ENCODE data around the gene SAMD4A. TPM values are rescaled to one million over a fixed set of nuclear protein-coding genes. Genes with fewer than 3 reads are reported as not detected.
A peak's percentile ranks its signal among the peaks of the same experiment; 100 is the strongest.

SAMD4A gene
- total RNA-seq, 4 donors from 2014 or later = 2.9 to 19.5 (median 3.9) TPM

DNA sequence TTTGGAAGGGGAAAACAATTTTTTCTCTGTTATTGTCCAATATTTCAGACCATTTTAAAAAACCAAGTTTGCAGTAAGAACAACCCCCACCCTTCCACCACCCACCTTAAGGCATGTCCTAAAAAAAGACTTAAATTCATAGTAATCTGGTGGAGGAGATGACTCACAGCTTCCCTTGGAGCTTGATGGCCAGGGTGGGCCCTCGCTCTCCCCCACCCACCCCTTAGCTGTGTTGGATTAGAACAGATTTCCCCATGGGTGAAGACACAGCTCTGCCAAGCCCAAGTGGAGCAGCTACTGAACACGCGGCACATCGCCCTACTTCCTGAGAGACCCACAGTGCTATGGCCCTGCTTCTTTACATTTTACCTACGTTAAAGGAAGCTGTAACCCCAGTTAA lies 195.4 kb downstream of the SAMD4A start:
- peaks cover 0 to 33% (median 0%) of the 10 kb centered on the region in 3 donors for H3K36me3 ChIP-seq
- intact Hi-C loops (cut with DNase I) = no loop called here
- DNase-seq = no peak
- no peak overlapping the region for H3K4me3 ChIP-seq
- no peaks in the 10 kb centered on the region for H3K9me3 ChIP-seq
- peaks cover 0 to 15% (median 9%) of the 10 kb centered on the region in 3 donors for H3K4me1 ChIP-seq
- WGBS, 2 donors = 73 to 86% methylated on average over 5 of the region's 5 CpGs
- TF ChIP-seq CTCF (IDR thresholded peaks at IDR 0.05) = no peak
- TF ChIP-seq POLR2A (IDR thresholded peaks at IDR 0.05) = no peak
- no peak overlapping the region for H3K27ac ChIP-seq
- H3K27me3 ChIP-seq = no peaks in the 10 kb centered on the region

GRCh38 chr14:54763761-54764160 lies 196.8 kb downstream of the SAMD4A start:
- WGBS, 2 donors = 88 to 92% methylated on average over 11 of the region's 12 CpGs
- no peaks in the 10 kb centered on the region for H3K27me3 ChIP-seq
- intact Hi-C loops (cut with DNase I) = no loop called here

DNA sequence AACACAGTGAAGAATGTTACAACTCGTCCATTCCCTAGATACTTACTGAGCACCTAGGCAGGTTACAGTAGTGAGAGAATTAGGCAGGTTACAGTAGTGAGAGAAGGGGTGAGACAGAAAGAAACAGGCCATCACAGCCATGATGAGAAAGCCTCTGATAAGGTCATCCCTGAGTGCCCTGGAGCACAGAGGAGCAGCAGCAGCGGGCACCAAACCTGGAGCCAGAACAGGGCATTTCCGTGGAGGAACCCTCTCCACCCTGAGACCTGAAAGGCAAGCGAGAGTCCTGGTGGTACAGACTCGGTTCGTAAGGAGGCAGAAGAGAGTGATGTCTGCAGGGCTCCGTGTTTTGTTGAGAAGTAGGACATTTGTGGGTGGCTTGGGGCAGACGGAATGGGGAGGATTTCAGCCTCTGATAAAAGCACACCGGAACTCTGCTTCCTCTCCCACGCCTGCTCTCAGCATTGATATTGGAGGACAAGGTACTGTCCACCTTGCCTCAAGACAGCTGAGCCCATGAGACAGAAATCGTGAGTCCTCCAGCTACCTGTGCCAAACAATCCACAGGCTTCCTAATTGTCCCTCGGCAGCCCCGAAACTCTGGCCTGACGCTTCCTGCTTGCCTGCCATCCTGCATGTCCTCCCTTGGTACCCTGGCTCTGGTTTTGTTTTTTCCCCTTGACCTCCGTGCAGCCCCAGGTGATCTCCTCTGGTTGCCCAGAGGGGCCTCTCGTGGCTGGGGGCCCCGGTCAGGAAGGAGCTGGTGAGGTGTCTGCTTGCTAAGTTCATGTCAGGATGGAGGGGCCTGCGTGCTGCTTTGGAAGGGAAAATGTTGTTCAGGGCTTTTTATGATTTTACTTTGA lies 199.6 kb downstream of the SAMD4A start:
- H3K9me3 ChIP-seq = no peaks in the 10 kb centered on the region
- peaks cover 0 to 3% (median 0%) of the 10 kb centered on the region in 3 donors for H3K4me1 ChIP-seq
- TF ChIP-seq POLR2A (IDR thresholded peaks at IDR 0.05) = no peak
- no peak for TF ChIP-seq CTCF (IDR thresholded peaks at IDR 0.05)
- H3K36me3 ChIP-seq = peaks cover 0 to 18% (median 0%) of the 10 kb centered on the region in 3 donors
- no peak overlapping the region for H3K4me3 ChIP-seq
- no peak for DNase-seq
- intact Hi-C loops (cut with DNase I) = no loop called here
- H3K27me3 ChIP-seq = no peaks in the 10 kb centered on the region
- H3K27ac ChIP-seq = peak overlapping the region in 3 of 4 donors; percentile 5 to 29 (median 18)
- WGBS, 2 donors = 82 to 90% methylated on average over 10 to 11 of the region's 18 CpGs

More at GRCh38 chr14:54763761-54764160, 196.8 kb downstream of the SAMD4A start:
- Histone ChIP-seq H3K4me1 (peaks cover 0 to 1% (median 0%) of the 10 kb centered on the region in 3 donors), H3K27ac (no peak overlapping the region), H3K4me3 (no peak overlapping the region), H3K36me3 (peaks cover 0 to 33% (median 0%) of the 10 kb centered on the region in 3 donors), H3K9me3 (no peaks in the 10 kb centered on the region)
- DNase-seq = no peak
- no peak for TF ChIP-seq POLR2A (IDR thresholded peaks at IDR 0.05)
- TF ChIP-seq CTCF (IDR thresholded peaks at IDR 0.05) = no peak

DNA sequence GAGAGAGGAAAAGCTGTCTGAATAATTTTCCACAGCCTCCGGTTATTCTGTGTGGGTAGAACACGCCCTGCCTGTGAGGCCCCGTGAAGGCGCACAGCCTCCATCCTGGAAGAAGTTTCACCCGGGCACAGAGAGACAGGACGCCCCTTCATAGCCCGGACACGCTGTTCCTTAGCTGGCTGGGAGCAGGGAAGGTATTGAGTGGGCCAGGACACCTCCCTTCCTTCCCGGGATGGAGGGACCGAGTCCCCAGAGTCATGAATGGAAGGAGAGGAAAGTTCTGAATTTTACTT lies 200.2 kb downstream of the SAMD4A start:
- Histone ChIP-seq H3K27me3 (no peaks in the 10 kb centered on the region), H3K9me3 (no peaks in the 10 kb centered on the region), H3K36me3 (peaks cover 0 to 17% (median 0%) of the 10 kb centered on the region in 3 donors), H3K4me1 (peaks cover 0 to 4% (median 2%) of the 10 kb centered on the region in 3 donors), H3K4me3 (no peak overlapping the region), H3K27ac (peak overlapping the region in 2 of 4 donors; percentile 2 to 29)
- no peak for TF ChIP-seq POLR2A (IDR thresholded peaks at IDR 0.05)
- no peak for TF ChIP-seq CTCF (IDR thresholded peaks at IDR 0.05)
- intact Hi-C loops (cut with DNase I) = no loop called here
- 40 to 66% methylated on average over 3 to 10 of the region's 10 CpGs for WGBS, 2 donors
- DNase-seq = no peak

DNA sequence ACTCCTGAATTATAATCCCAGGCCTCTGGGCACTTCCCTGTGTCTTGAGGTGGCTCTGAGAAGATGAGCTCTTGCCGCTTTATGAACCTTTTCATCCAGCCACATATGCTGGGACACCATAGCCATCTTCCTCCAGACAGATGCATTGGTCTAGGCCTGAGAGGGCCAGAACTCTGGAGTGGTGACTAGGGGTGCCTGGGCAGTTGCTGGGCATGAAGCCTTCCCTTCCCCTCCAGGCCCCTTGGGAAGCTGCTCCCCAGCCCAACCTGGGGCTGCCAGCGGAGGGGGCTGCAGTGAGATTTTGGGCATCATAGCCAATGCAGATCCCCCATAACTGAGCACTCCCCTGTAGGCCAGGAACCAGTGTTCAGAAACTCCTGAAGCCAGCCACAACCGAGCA lies 200.5 kb downstream of the SAMD4A start:
- H3K4me1 ChIP-seq = peaks cover under 1 to 8% (median 6%) of the 10 kb centered on the region in 3 donors
- H3K9me3 ChIP-seq = no peaks in the 10 kb centered on the region
- no peak for TF ChIP-seq POLR2A (IDR thresholded peaks at IDR 0.05)
- TF ChIP-seq CTCF (IDR thresholded peaks at IDR 0.05) = no peak
- intact Hi-C loops (cut with DNase I) = no loop called here
- WGBS, 2 donors = 83 to 100% methylated on average over 1 of the region's 3 CpGs
- DNase-seq = no peak
- H3K4me3 ChIP-seq = no peak overlapping the region
- H3K36me3 ChIP-seq = peaks cover 0 to 17% (median 0%) of the 10 kb centered on the region in 3 donors
- no peaks in the 10 kb centered on the region for H3K27me3 ChIP-seq
- H3K27ac ChIP-seq = peak overlapping the region in 1 of 4 donors; percentile 2

Data from esophagus squamous epithelium (tissue), 5 donors.